Parathyroid adenoma (tissue), 2 donors: ENCODE data around the gene ZFP42.

Experiments used
- H2AFZ ChIP-seq: fragments of 300-600 bp; sonication (generic); one replicate; pipeline ENCODE4 v1.7.0; 2017; ENCODE audit warnings: antibody characterized with exemption, mild to moderate bottlenecking
- H3K27ac ChIP-seq: fragments of 300-600 bp; sonication (generic); one replicate; pipeline ENCODE4 v1.7.0; 2017
- H3K27me3 ChIP-seq: fragments of 300-600 bp; sonication (generic); one replicate; pipeline ENCODE4 v1.7.0; 2017; ENCODE audit warnings: low read length; ENCODE audit not compliant: control insufficient read depth, insufficient read depth
- H3K36me3 ChIP-seq: fragments of 300-600 bp; sonication (generic); one replicate; pipeline ENCODE4 v1.7.0; 2017; ENCODE audit warnings: low read length; ENCODE audit not compliant: control insufficient read depth, insufficient read depth
- H3K4me1 ChIP-seq: fragments of 300-600 bp; sonication (generic); one replicate; pipeline ENCODE4 v1.7.0; 2017; ENCODE audit warnings: control low read depth
- H3K4me2 ChIP-seq: fragments of 300-600 bp; sonication (generic); one replicate; pipeline ENCODE4 v1.7.0; 2017; ENCODE audit warnings: low read length
- H3K4me3 ChIP-seq: fragments of 300-600 bp; sonication (generic); one replicate; pipeline ENCODE4 v1.7.0; 2017; ENCODE audit warnings: low read depth, low read length
- H3K79me2 ChIP-seq: fragments of 300-600 bp; sonication (generic); one replicate; pipeline ENCODE4 v1.7.0; 2017; ENCODE audit warnings: control low read depth
- H3K9ac ChIP-seq: fragments of 300-600 bp; sonication (generic); one replicate; pipeline ENCODE4 v1.7.0; 2017; ENCODE audit warnings: mild to moderate bottlenecking
- H3K9me3 ChIP-seq: fragments of 300-600 bp; sonication (generic); one replicate; pipeline ENCODE4 v1.7.0; 2017; ENCODE audit warnings: low read length; ENCODE audit not compliant: control insufficient read depth
- TF ChIP-seq, protein P1 (sequence below): fragments of 300-600 bp; sonication (generic); IDR thresholded peaks from one replicate; pipeline ENCODE4 v1.7.0; 2017; ENCODE audit warnings: antibody characterized with exemption, mild to moderate bottlenecking
- donor health status: primary hyperparathyroidism.

ZFP42 gene

DNA sequence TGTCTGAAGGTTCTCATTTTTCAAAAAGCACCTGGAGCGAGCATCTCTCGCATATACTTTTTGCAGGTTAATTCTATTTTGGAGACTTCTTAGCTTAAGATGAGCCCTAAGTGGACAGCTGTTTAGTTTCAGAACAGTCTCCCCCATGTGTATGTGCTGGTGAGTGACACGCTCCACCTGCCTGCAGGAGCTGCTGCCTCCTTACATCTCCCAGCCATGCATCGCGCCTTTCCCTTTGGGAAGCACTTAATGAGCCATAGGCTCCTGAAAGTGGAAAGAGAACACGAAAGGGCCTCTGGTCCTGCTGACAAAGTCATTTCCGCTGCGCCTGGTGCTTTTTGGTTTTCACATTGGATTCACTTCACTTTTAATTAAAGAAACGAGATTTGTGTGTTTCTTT is 57.7 kb downstream of the ZFP42 start:
- TF ChIP-seq, protein P1, sequence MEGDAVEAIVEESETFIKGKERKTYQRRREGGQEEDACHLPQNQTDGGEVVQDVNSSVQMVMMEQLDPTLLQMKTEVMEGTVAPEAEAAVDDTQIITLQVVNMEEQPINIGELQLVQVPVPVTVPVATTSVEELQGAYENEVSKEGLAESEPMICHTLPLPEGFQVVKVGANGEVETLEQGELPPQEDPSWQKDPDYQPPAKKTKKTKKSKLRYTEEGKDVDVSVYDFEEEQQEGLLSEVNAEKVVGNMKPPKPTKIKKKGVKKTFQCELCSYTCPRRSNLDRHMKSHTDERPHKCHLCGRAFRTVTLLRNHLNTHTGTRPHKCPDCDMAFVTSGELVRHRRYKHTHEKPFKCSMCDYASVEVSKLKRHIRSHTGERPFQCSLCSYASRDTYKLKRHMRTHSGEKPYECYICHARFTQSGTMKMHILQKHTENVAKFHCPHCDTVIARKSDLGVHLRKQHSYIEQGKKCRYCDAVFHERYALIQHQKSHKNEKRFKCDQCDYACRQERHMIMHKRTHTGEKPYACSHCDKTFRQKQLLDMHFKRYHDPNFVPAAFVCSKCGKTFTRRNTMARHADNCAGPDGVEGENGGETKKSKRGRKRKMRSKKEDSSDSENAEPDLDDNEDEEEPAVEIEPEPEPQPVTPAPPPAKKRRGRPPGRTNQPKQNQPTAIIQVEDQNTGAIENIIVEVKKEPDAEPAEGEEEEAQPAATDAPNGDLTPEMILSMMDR = no peak

More for the DNA sequence above, 57.7 kb downstream of the ZFP42 start:
- H3K9me3 ChIP-seq = no peaks in the 10 kb centered on the region
- H3K27me3 ChIP-seq = no peaks in the 10 kb centered on the region
- no peak overlapping the region for H3K9ac ChIP-seq
- no peaks in the 10 kb centered on the region for H3K4me1 ChIP-seq
- no peak overlapping the region for H3K27ac ChIP-seq
- no peaks in the 10 kb centered on the region for H3K79me2 ChIP-seq
- H3K36me3 ChIP-seq = no peaks in the 10 kb centered on the region
- H3K4me2 ChIP-seq = no peak overlapping the region
- H3K4me3 ChIP-seq = no peak overlapping the region
- H2AFZ ChIP-seq = no peak overlapping the region
